Measurements from ENCODE around the gene BIN1. TPM values are rescaled to one million over a fixed set of nuclear protein-coding genes. Genes with fewer than 3 reads are reported as not detected.

BIN1 gene
- total RNA-seq, 2 donors from 2014 or later = 24.4 to 43.5 TPM

GRCh38 chr2:127093648-127094210 is 13.2 kb downstream of the BIN1 start:
- no peak overlapping the region for H3K27ac ChIP-seq
- peaks cover 11% of the 10 kb centered on the region for H3K4me1 ChIP-seq
- no peaks in the 10 kb centered on the region for H3K9me3 ChIP-seq
- no peak for TF ChIP-seq POLR2A (IDR thresholded peaks at IDR 0.05)
- TF ChIP-seq, protein P1, sequence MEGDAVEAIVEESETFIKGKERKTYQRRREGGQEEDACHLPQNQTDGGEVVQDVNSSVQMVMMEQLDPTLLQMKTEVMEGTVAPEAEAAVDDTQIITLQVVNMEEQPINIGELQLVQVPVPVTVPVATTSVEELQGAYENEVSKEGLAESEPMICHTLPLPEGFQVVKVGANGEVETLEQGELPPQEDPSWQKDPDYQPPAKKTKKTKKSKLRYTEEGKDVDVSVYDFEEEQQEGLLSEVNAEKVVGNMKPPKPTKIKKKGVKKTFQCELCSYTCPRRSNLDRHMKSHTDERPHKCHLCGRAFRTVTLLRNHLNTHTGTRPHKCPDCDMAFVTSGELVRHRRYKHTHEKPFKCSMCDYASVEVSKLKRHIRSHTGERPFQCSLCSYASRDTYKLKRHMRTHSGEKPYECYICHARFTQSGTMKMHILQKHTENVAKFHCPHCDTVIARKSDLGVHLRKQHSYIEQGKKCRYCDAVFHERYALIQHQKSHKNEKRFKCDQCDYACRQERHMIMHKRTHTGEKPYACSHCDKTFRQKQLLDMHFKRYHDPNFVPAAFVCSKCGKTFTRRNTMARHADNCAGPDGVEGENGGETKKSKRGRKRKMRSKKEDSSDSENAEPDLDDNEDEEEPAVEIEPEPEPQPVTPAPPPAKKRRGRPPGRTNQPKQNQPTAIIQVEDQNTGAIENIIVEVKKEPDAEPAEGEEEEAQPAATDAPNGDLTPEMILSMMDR (IDR thresholded peaks at IDR 0.05) = no peak
- WGBS, 2 donors = 72 to 77% methylated on average over 12 to 15 of the region's 15 CpGs
- H3K27me3 ChIP-seq = no peaks in the 10 kb centered on the region
- no peak overlapping the region for H3K4me3 ChIP-seq
- intact Hi-C loops (cut with DNase I) = no loop called here
- ATAC-seq = no peak
- no peaks in the 10 kb centered on the region for H3K36me3 ChIP-seq (replicated peaks in 1 of 2; ENCODE audit: insufficient read depth in 1 of 2, low read depth in 2 of 2)
- DNase-seq = no peak

GRCh38 chr2:127092901-127093516 is 13.9 kb downstream of the BIN1 start:
- Histone ChIP-seq H3K9me3 (no peaks in the 10 kb centered on the region), H3K4me1 (peaks cover 11% of the 10 kb centered on the region), H3K27ac (no peak overlapping the region), H3K27me3 (no peaks in the 10 kb centered on the region), H3K4me3 (no peak overlapping the region), H3K36me3 (replicated peaks in 1 of 2; ENCODE audit: insufficient read depth in 1 of 2, low read depth in 2 of 2) (no peaks in the 10 kb centered on the region)
- no peak for ATAC-seq
- intact Hi-C loops (cut with DNase I) = no loop called here
- TF ChIP-seq POLR2A (IDR thresholded peaks at IDR 0.05) = no peak
- TF ChIP-seq, protein P1 (IDR thresholded peaks at IDR 0.05) = no peak
- WGBS, 2 donors = 86 to 96% methylated on average over 5 of the region's 5 CpGs
- no peak for DNase-seq

DNA sequence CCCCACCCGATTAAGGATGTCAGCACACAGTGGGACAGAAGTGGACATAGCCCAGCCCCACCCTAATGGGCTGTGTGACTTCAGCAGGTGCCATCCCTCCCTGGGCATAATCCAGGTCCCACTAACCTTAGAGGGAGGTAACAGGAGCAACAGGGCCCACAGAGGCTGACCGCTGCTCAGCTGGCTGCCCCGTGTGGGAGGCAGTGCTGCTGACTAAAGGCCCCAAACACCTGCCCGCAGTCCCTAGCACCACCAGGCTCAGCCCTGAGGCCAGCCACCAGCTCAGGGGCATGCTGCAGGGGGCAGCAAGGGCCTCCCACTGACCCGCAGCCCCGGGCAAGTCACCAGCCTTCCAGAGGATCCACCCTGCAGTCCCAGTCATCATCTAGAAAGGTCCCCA is 14.6 kb downstream of the BIN1 start:
- no peaks in the 10 kb centered on the region for H3K27me3 ChIP-seq
- no peaks in the 10 kb centered on the region for H3K36me3 ChIP-seq (replicated peaks in 1 of 2; ENCODE audit: insufficient read depth in 1 of 2, low read depth in 2 of 2)
- intact Hi-C loops (cut with DNase I) = no loop called here
- H3K4me3 ChIP-seq = no peak overlapping the region
- 92 to 93% methylated on average over 4 to 6 of the region's 6 CpGs for WGBS, 2 donors
- ATAC-seq (no peak), DNase-seq (no peak)
- no peaks in the 10 kb centered on the region for H3K9me3 ChIP-seq
- TF ChIP-seq POLR2A (IDR thresholded peaks at IDR 0.05) = no peak
- TF ChIP-seq, protein P1 (IDR thresholded peaks at IDR 0.05) = no peak
- peaks cover 13% of the 10 kb centered on the region for H3K4me1 ChIP-seq
- no peak overlapping the region for H3K27ac ChIP-seq

DNA sequence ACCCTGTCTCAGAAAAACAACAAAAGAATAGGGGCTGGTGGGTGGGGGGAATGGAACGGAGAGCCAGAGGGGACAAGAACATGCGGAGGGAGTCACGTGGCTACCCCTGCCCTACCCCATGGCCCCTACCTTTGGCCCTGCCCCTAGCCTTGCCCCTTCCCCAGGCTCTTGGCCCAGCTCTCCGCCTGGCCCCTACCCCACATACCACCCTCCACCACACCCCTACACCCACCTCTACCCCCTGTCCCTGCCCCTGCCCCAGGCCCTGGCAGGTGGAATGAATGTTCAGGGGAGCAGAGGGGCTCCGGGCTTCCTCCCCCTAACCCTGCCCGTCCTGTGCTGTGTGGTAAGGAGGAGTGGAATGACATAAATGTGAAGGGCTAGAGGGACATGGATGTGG is 15.1 kb downstream of the BIN1 start:
- intact Hi-C loops (cut with DNase I) = no loop called here
- 96 to 98% methylated on average over 6 of the region's 6 CpGs for WGBS, 2 donors
- no peak overlapping the region for H3K27ac ChIP-seq
- H3K9me3 ChIP-seq = no peaks in the 10 kb centered on the region
- TF ChIP-seq, protein P1 (IDR thresholded peaks at IDR 0.05) = no peak
- TF ChIP-seq POLR2A (IDR thresholded peaks at IDR 0.05) = no peak
- H3K4me1 ChIP-seq = peaks cover 16% of the 10 kb centered on the region
- DNase-seq (no peak), ATAC-seq (no peak)
- no peaks in the 10 kb centered on the region for H3K27me3 ChIP-seq
- no peak overlapping the region for H3K4me3 ChIP-seq
- H3K36me3 ChIP-seq (replicated peaks in 1 of 2; ENCODE audit: insufficient read depth in 1 of 2, low read depth in 2 of 2) = no peaks in the 10 kb centered on the region

- Histone ChIP-seq H3K9me3 (no peaks in the 10 kb centered on the region), H3K4me1 (peaks cover 16% of the 10 kb centered on the region), H3K4me3 (no peak overlapping the region), H3K27ac (no peak overlapping the region), H3K27me3 (no peaks in the 10 kb centered on the region), H3K36me3 (replicated peaks in 1 of 2; ENCODE audit: insufficient read depth in 1 of 2, low read depth in 2 of 2) (no peaks in the 10 kb centered on the region)
- ATAC-seq (no peak), DNase-seq (no peak)
- intact Hi-C loops (cut with DNase I) = no loop called here
- TF ChIP-seq, protein P1 (IDR thresholded peaks at IDR 0.05) = no peak
- no peak for TF ChIP-seq POLR2A (IDR thresholded peaks at IDR 0.05)
- 91 to 92% methylated on average over 3 to 5 of the region's 5 CpGs for WGBS, 2 donors
Observed at GRCh38 chr2:127091148-127091547, 15.8 kb downstream of the BIN1 start.
